ENCODE data around the gene ATP2B2.
A peak's percentile ranks its signal among the peaks of the same experiment; 100 is the strongest.
"Not testable (repeated sequence)": the region's sequence is repeated elsewhere in the genome, so short reads cannot be mapped to it uniquely, and the experiment has no call there.

ATP2B2 gene

DNA sequence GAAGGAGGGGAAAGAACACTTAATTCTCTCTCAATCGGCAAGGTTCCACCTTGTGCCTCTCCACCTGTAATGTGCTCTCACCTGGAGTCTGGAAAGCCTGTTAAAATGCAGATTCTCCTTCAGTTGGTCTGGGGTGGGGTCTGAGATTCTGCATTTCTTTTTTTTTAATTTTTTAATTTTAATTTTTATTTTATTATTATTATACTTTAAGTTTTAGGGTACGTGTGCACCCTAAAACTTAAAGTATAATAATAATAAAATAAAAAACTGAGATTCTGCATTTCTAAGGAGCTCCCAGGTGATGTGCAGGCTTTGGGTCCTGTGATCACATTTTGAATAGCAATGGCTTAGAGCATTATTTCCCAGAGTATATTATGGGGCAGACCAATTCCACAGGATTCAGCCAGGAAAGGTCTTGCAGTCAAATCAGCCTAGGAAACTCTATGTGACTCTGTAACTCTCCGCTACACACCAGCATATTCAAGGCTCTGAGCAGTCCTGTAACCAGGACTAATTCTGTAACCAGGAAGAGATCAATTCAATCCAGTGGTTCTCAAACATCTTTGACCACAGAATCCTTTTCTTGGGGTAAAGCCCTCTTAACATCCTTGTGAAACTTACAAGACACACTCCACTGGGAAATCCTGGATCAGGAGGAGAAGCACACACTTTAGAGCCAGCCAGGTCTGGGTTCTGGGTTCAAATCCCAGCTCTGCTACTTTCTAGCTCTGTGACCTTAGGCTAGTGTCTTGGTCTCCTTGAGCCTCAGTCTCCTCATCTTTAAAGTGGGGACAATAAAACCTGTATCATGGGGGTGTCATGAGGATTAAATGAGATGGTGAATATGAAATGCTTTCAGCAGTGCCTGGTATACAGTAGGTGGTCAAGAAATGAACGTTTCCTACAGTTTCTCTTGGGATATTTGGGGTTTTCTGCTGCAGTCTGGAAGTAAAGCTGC lies 122.2 kb downstream of the ATP2B2 start:
- no peak overlapping the region for H3K4me3 ChIP-seq (ENCODE audit: low read length)

GRCh38 chr3:10382445-10382844 lies 122.9 kb downstream of the ATP2B2 start:
- H3K4me3 ChIP-seq (ENCODE audit: low read length); DNase-seq (ENCODE audit: low read depth, low spot score): not testable (repeated sequence)

More for the DNA sequence above, 122.2 kb downstream of the ATP2B2 start:
- DNase-seq (ENCODE audit: low read depth, low spot score), result no peak

- no peak overlapping the region for H3K4me3 ChIP-seq (ENCODE audit: low read length)
- DNase-seq (ENCODE audit: low read depth, low spot score), result no peak
These were observed 124.0 kb downstream of the ATP2B2 start for GRCh38 chr3:10381336-10381735.

- no peak for DNase-seq (ENCODE audit: low read depth, low spot score)
- H3K4me3 ChIP-seq (ENCODE audit: low read length), result no peak overlapping the region
These were observed 124.5 kb downstream of the ATP2B2 start for GRCh38 chr3:10380906-10381305.

DNA sequence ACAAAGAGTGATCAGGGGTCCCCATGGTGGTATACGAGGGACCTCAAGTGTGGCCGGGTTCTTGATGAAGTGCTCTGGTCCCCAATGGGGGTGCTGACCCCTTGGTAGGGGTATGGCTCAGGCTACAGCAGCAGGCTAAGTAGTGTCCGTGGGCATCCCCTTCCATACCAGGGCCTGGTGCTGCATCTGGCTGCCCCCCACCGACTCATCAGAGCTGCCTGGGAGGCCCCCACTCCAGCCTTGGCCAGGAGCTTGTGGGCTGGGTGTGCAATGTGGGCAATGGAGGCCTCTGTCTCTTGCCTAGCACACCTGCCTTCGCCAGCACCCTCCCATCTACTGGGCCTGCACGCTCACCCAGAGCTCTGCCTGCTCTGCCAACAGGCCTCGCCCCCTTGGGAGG lies 125.4 kb downstream of the ATP2B2 start:
- no peak for DNase-seq (ENCODE audit: low read depth, low spot score)
- no peak overlapping the region for H3K4me3 ChIP-seq (ENCODE audit: low read length)

- no peak overlapping the region for H3K4me3 ChIP-seq (ENCODE audit: low read length)
- DNase-seq (ENCODE audit: low read depth, low spot score), result no peak
These were observed 126.2 kb downstream of the ATP2B2 start for GRCh38 chr3:10379161-10379560.

DNA sequence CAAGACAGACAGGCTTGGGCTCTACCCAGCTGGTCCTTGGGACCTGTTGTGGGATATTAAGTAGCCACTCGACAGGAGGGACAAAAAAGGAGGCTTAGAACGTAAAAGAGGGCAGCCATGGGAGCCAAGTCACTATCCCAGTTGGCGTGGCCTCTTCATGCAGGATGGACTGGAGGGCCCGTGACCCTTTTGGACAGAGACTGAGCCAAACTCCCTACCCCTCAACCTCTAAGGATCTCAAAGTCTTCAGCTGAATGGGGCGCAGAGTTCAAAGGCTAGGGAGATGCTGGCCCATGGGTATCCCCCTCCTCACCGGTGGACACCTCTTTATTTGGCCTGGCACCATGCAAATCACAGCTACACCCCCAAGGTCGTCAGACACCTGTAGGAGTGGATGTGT lies 126.6 kb downstream of the ATP2B2 start:
- no peak overlapping the region for H3K4me3 ChIP-seq (ENCODE audit: low read length)
- no peak for DNase-seq (ENCODE audit: low read depth, low spot score)

DNA sequence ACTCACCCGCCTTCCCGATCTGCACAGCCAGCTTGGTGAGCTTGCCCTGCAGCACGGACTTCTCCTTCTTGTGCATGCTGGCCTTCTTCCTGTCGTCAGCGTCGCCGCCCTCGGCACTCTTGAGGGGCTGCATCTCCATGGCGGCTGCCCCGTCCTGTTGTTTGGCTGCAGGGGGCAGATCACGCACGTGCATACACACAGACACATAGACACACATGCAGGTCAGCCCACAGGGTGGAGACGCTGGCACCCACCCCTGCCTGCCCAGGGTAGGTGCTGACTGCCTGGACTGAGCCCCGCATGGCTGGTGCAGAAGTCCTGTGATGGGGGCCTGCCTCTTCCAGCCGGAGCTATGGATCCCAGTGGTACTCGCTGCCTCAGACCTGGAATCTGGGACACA lies 127.1 kb downstream of the ATP2B2 start:
- DNase-seq (ENCODE audit: low read depth, low spot score), result no peak
- H3K4me3 ChIP-seq (ENCODE audit: low read length), result no peak overlapping the region

GRCh38 chr3:10377148-10377725 lies 128.1 kb downstream of the ATP2B2 start:
- no peak for DNase-seq (ENCODE audit: low read depth, low spot score)

DNA sequence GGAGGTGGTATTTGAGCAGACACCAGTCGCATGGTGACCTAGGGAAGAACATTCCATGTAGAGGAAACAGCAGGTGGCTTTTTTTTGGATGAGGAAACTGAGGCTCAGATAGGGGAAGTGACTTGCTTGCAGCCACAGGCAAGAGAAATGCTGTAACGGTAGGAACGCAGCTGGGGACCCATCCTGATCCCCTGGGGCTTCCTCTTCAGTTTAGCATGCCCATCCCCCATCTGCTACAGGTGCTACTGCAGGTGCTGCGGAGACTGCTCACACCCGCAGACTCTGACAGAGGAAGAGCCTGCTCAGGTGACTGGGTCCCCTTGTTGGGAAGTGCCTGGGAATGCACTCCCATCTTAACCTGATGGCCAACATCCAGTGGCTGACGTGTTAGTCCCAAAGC lies 129.0 kb downstream of the ATP2B2 start:
- peak; percentile 77 for DNase-seq (ENCODE audit: low read depth, low spot score)
- H3K4me3 ChIP-seq (ENCODE audit: low read length), result no peak overlapping the region

More at GRCh38 chr3:10377148-10377725, 128.1 kb downstream of the ATP2B2 start:
- H3K4me3 ChIP-seq (ENCODE audit: low read length), result no peak overlapping the region

DNA sequence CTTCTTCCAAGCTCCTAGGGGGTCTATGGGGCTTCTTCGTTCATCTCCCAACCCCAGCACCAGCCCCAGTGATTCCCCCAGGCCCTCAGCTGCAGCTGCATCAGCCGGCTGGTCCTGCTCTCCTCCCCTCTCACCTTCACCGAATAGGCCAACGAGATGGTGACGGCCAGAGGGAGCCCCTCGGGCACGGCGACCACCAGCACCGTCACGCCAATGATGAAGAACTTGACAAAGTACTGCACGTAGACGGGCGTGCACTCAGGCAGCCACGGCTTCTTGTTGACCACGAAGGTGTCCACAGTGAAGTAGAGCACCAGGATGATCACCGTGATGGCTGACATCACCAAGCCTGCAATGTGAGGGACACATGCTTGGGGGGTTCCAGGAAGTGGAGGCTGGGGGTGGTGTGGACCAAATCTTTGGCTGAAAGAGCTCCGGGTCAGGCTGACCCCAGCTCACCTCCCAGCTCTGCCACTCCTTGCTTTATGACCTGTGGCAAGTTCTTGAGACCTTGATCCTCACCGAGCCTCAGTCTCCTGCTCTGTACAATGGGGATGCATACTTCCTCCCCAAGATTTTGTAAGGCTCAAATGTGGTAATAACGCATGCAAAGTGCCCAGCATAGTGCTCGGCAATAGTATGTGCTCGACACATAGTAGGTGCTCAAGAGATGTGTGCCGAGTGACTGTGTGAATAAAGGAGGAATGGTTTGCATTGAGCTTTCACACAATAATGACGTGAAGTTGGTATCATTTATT lies 129.9 kb downstream of the ATP2B2 start:
- no peak for DNase-seq (ENCODE audit: low read depth, low spot score)
- H3K4me3 ChIP-seq (ENCODE audit: low read length), result no peak overlapping the region

GRCh38 chr3:10374311-10374710 lies 131.1 kb downstream of the ATP2B2 start:
- H3K4me3 ChIP-seq (ENCODE audit: low read length), result no peak overlapping the region
- no peak for DNase-seq (ENCODE audit: low read depth, low spot score)

DNA sequence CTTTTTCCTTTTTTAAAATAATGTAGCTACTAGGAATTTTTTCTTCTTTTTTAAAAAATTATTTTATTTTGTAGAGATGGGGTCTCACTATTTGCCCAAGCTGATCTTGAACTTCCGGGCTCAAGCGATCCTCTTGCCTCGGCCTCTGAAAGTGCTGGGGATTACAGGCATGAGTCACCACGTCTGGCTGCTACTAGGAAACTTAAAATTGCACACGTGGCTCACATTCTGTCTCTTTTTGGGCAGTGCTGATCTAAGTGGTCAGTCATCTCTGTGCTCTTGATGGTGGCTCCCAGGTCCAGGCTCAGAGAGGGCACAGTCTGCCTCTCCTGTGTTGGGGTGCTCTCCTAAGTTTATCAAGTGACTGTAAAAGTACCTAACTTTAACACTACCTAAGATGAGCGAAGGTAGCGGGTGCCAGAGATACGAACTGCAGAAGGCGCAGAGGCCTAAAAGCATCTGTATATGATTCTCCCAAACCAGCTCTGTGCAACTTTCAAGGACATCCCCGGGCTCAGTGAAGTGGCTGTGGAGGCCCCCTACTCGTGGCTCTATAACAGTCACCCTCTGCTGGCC lies 131.6 kb downstream of the ATP2B2 start:
- DNase-seq (ENCODE audit: low read depth, low spot score), result no peak
- no peak overlapping the region for H3K4me3 ChIP-seq (ENCODE audit: low read length)

DNA sequence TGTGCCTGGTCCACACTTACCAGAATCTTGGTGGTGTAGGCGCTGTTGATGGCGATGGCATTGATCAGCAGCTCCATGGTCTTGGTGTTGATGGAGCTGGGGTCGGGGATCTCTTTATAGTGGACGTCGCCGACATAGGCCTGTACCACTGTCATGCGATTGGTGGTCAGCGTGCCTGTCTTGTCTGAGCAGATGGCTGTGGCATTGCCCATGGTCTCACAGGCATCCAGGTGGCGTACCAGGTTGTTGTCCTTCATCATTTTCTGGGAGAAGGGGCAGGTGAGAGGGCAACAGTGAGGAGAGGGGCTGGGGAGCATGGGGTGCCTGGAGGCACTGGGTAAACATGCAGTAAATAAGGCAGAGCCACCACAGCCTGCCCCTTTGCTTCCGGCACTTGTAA lies 133.6 kb downstream of the ATP2B2 start:
- H3K4me3 ChIP-seq (ENCODE audit: low read length), result no peak overlapping the region
- DNase-seq (ENCODE audit: low read depth, low spot score), result no peak

- DNase-seq (ENCODE audit: low read depth, low spot score), result no peak
- no peak overlapping the region for H3K4me3 ChIP-seq (ENCODE audit: low read length)
These were observed 134.2 kb downstream of the ATP2B2 start for GRCh38 chr3:10371167-10371566.

- H3K4me3 ChIP-seq (ENCODE audit: low read length), result no peak overlapping the region
- DNase-seq (ENCODE audit: low read depth, low spot score), result no peak
These were observed 135.0 kb downstream of the ATP2B2 start for GRCh38 chr3:10370429-10370828.

DNA sequence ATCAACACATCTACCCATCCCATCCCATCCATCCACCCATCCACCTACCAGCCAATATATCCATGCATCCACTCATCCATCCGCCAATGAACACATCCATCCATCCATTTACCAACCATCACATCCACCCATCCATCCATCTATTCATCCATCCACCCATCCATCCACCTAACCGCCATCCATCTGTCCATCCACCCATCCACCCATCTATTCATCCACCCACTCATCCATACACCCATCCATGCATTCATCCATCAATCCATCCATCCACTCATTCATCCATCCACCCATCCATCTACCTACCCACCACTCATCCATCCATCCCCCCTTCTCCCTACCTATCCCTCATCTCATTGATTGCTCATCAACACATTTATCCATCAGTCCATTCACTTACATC lies 136.9 kb downstream of the ATP2B2 start:
- no peak overlapping the region for H3K4me3 ChIP-seq (ENCODE audit: low read length)
- DNase-seq (ENCODE audit: low read depth, low spot score), result no peak

- H3K4me3 ChIP-seq (ENCODE audit: low read length), result no peak overlapping the region
- DNase-seq (ENCODE audit: low read depth, low spot score), result no peak
These were observed 137.9 kb downstream of the ATP2B2 start for GRCh38 chr3:10367506-10367905.

- no peak for DNase-seq (ENCODE audit: low read depth, low spot score)
These were observed 138.7 kb downstream of the ATP2B2 start for GRCh38 chr3:10366651-10367101.

More at GRCh38 chr3:10366651-10367101, 138.7 kb downstream of the ATP2B2 start:
- H3K4me3 ChIP-seq (ENCODE audit: low read length), result no peak overlapping the region
